ENCODE measurements around the gene REV3L.
A peak's percentile ranks its signal among the peaks of the same experiment; 100 is the strongest.

REV3L gene

DNA sequence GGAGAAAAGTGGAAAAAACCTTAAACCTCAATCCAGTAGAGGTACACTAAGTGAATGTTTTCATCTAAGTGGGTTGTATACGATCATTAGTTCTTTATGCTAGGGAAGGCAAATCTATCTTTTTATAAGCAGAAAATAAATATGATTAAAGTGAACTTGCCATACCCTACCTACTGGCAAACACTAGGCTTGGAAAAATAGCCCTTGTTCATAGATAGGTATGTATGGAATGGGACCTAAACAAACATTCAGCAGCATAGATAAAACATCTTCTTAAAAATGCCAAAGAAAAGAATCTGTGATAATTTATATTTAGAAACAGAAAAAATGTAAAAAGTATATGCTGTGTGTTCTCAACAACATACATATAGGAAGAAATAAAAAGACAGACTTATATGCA is 18.8 kb downstream of the REV3L start:
- DNase-seq = no peak

DNA sequence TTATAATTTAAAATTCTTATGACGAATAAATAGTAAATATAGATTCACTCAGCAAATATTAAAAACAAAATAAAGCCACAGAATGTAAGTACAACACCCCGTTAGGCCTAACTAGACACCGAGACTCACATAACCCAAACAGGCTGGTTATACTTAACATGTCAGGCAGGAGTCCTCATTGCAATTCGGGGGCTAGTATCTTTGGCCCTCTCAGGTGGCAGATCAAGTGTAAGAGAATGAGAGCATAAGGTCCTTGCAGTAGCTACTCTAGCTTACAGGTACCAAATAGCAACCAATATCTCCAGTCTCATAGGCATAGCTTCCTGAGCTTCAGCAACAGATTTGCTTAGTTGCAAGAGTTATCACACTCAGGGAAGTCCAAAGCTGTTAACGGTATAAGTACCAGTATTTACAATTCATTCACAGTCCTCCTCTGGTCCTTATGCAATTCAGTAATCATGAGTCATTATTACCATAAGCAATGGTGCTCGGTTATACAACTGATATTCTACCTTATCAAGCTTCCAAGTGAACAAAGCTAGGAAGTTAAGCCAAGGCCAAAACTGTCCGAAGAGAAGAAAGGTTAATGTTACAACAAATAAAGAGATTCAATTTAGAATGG is 20.1 kb downstream of the REV3L start:
- DNase-seq = no peak

DNA sequence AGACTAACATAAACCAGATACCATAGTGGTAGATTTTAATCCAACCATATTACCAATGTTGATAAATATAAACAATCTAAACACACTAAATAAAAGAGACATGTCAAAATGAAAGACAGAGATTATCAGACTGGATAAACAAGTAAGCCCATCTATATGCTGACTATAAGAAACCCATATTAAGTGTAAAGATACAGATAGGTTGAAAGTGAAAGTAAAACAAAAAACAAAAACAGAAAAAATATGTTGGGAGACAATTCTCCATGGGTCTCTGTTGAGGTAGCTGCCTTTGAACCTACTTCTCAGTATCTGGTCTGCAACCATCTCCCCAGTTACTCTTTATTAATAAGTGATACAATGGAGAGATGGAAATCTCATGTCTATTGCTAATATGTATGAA is 21.2 kb downstream of the REV3L start:
- no peak for DNase-seq

- DNase-seq = no peak
These were observed 24.3 kb downstream of the REV3L start for GRCh38 chr6:111458670-111459232.

DNA sequence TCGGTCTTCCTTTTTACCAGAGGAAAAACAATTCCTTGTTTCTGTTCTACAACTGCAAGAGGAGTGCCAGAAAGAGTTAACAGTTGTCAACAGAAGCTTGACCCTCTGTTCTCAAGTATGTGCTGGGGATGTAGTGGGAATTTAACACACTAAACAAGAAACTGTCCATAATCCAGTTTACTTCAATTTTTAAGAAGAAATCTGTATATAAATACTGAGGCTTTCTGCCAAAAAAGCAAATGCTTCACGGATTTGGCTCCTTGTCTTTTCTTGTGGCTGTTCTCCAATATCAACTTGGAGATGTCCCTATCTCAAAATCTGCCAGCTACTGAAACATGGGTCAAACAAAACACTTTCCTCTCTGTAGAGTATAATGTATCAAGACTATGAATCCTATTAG is 26.8 kb downstream of the REV3L start:
- no peak for DNase-seq

DNA sequence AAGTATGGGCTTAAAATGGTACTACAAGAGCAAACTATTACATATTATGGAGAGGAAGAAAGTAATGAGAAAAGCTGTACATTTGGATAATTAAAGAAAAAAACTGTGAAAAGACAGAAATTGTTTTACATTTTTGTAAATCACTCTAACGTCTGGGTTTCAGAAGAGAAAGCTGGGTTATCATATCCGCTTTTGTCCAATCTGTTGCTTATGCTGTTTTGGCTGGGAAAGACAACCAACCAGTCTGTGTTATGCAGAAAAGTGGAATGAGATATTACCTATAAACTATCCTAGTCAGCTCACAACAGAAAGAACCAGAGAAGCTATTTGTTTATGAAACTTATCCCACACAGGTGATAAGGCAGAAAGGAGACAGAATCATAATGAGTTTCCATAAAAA is 32.4 kb downstream of the REV3L start:
- no peak for DNase-seq

GRCh38 chr6:111450087-111450486 is 32.9 kb downstream of the REV3L start:
- DNase-seq = no peak

DNA sequence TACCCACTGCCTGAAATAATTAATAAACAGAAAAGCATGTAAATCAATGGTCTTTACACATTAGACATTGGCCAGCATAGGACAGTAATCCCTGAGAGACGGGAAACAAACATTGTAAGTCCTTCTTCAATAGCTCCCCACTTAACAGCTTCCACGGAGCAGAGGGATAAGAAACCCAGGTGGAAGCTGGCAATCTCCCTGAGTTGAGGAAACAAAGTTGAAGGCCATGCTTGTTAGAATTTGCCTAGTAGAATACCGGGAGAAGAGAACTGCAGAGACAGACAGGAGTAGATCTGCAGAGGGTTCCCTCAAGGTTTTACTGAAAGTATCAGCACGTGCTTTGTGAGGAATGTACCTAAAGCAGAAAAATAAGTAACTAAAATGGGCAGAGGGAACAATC is 33.9 kb downstream of the REV3L start:
- DNase-seq = no peak

GRCh38 chr6:111447051-111447450 is 36.0 kb downstream of the REV3L start:
- DNase-seq = no peak

- no peak for DNase-seq
These were observed 37.2 kb downstream of the REV3L start for GRCh38 chr6:111445861-111446267.

- DNase-seq = no peak
These were observed 38.2 kb downstream of the REV3L start for GRCh38 chr6:111444794-111445193.

GRCh38 chr6:111441678-111442243 is 41.3 kb downstream of the REV3L start:
- no peak for DNase-seq

GRCh38 chr6:111439171-111439570 is 43.8 kb downstream of the REV3L start:
- DNase-seq = no peak

- no peak for DNase-seq
These were observed 45.4 kb downstream of the REV3L start for GRCh38 chr6:111437573-111437972.

DNA sequence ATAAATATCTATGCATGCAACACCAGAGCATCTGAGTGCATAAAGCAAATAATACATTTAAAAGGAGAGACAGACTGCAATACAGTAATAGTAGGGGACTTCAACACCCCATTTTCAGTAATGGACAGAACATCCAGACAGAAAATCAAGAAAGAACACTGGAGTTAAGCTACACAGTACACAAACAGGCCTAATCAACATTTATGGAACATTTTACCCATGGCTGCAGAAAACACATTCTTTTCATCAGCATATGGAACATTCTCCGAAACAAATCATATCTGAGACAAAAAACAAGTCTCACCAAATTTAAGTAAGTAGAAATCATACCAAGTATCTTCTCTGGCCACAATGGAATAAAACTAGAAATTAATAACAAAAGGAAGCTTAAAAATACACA is 50.5 kb downstream of the REV3L start:
- no peak for DNase-seq

- DNase-seq = no peak
These were observed 52.2 kb downstream of the REV3L start for GRCh38 chr6:111430605-111431376.

- DNase-seq = no peak
These were observed 53.4 kb downstream of the REV3L start for GRCh38 chr6:111429571-111429970.

DNA sequence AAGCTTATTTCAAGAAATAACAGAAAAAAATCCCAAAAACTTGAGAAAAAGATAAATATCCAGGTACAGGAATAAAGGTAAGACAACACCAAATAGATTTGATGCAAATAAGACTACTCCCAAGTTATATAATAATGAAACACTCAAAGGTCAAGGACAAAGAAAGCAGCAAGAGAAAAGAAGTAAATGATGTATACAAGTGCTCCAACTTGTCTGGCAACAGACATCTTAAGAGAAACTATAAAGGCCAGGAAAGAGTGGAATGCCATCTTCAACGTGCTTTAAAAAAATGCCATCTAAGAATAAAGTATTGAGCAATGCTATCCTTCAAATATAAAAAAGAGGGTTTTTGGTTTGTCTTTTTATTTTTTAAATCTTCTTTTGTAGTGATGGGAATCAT is 54.2 kb downstream of the REV3L start:
- DNase-seq = no peak

DNA sequence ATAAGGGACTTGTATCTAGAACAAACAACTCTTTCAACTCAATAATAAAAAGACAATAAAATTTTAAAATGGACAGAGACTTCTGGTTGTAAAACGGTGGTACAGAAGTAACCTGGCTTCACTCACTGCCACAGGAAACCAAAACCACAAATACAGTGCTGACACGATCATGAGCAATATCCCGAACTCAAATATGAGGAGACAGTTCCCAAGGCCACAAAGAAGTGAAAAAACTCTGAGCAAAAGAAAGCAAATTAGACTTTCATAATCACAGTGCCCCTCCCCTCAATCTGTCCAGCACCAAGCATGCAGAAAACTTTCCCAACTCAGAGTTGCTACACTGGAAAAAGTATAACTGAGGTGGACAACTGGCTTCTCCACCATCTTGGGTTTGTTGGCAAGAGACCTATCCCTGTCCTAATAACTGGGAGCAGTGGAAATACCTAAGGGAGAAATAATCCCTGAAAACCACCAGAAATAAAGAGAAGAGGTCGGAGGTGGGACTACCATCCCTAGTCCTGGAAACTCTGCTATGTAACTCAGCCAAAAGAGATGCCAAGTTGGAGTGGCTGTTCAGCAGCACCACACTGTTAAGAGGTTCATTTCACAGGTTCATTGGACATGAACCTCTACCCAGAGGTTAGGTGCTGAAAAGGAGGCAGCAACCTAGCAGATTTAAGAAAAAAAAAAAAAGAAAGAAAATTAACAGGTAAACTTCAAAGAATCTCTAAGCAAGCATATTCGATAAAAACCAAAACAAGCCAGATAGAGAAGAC is 55.5 kb downstream of the REV3L start:
- no peak for DNase-seq

DNA sequence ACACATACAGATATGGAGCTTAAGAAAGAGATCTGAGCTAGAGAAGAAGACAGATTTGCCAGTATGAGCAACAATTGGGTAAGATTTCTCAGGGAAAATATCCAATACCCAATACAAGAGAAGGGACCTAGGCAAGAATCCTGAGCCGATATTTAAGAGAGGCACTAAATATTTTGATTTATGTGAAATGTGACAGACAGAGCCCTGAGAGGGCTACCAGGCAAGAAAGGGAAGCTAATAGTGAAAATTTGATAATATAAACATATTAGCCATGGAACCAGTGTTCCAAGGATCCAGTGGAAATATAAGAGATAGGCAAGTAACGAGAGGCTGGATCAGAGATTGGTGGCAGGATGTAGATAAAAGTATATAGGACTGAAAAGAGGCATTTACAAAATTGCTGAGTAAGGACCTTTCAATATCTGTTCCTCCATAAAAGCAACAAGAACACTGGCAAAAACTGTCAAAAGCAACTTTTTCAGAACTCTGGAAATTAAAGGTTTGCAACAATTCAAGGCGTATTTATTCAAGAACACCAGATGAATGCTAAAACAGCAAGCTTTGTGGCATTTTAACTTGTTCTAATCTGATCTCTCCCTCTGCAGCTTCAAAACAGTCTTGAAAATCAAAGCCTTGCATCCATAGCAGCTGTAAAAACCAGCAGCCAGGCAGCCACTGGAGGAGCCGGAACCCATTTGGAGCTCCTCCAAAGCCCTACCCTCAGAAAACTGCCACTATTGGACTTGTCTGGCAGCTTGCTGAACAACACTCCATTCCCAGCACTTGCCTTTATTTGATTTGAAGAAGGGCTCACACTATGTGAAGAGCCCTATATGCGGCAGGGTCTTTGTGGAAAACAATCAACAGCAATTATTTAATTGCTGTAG is 58.8 kb downstream of the REV3L start:
- peak; percentile 74 for DNase-seq

DNA sequence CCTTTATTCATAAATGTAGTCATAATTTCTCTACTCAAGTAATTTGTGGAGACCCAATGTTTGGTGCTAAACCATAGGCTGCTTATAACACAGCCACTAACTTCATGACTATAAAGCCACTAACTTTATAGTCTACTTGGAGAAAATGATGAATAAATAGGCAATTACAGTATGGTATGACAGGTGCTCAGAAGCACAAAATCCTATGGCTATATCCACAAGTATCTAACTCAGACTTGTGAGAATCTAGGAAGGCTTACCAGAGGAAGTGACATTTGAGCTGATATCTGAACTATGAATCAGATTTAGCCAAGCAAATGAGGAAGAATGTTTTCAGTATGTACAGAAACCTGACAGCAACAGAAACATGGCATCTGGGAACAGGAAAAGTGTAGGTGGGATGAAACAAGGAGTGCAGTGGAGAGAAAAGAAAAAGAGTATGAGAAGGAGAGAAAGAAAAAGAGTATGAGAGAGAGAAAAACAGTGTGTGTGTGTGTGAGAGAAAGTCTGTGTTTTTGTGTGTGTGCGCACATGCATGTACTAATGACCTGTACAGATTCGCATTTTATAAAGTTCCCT is 59.9 kb downstream of the REV3L start:
- DNase-seq = no peak
